Bronchial epithelial cell (primary cell): Measurements from ENCODE around the gene CNNM4. TPM values are rescaled to one million over a fixed set of nuclear protein-coding genes. Genes with fewer than 3 reads are reported as not detected.

Source experiments
- DNase-seq: peaks from one replicate; pipeline ENCODE4 v3.0.0-alpha.2; 2010; ENCODE audit warnings: low read depth
- FAIRE-seq: peaks from 2 replicates; lab custom pipeline; 2011; peaks lifted over from hg19 to GRCh38; lab: Jason Lieb, UNC
- H3K27me3 ChIP-seq: 2 replicates; pipeline ENCODE4 v1.5.1; 2011; ENCODE audit warnings: low read length; ENCODE audit not compliant: control insufficient read depth, insufficient read depth
- H3K36me3 ChIP-seq: 2 replicates; pipeline ENCODE4 v1.5.1; 2011; ENCODE audit warnings: low read length; ENCODE audit not compliant: control insufficient read depth, insufficient read depth
- H3K4me3 ChIP-seq: 2 replicates; pipeline ENCODE4 v1.5.1; 2011; ENCODE audit warnings: mild to moderate bottlenecking, low read depth, low read length, control low read depth
- CTCF ChIP-seq: IDR thresholded peaks from 2 replicates; pipeline ENCODE4 v1.5.1; 2011; ENCODE audit warnings: mild to moderate bottlenecking, moderate library complexity, low read length, control low read depth, inconsistent platforms; ENCODE audit not compliant: insufficient read depth, severe bottlenecking
- total RNA-seq: library from RNA; depleted of rRNA; stranded (reverse); fragments of >200 nt; gene quantifications from 2 replicates; pipeline ENCODE4 v1.2.1, GENCODE V29; 2014

The CNNM4 gene
- total RNA-seq, 1 donor from 2014 or later: 3.4 TPM

GRCh38 chr2:96815326-96816126 lies 54.8 kb downstream of the CNNM4 start:
- Histone ChIP-seq H3K4me3 (peak overlapping the region; percentile 39), H3K27me3 (no peaks in the 10 kb centered on the region), H3K36me3 (no peaks in the 10 kb centered on the region)
- TF ChIP-seq CTCF: no peak
- DNase-seq (peak; percentile 25), FAIRE-seq (no peak)

GRCh38 chr2:96816127-96816835 lies 55.6 kb downstream of the CNNM4 start, which contains the start of gene CNNM3:
Gene CNNM3 (plus strand): TSS chr2:96816268. CDS start chr2:96816278, 10 bp downstream.
- Histone ChIP-seq H3K36me3 (no peaks in the 10 kb centered on the region), H3K27me3 (no peaks in the 10 kb centered on the region), H3K4me3 (peak within 1 kb of the TSS; percentile 39)
- peak; percentile 69 for TF ChIP-seq CTCF
- FAIRE-seq (no peak), DNase-seq (peak; percentile 77)

- no peaks in the 10 kb centered on the region for H3K27me3 ChIP-seq
- H3K4me3 ChIP-seq: peak overlapping the region; percentile 39
- no peaks in the 10 kb centered on the region for H3K36me3 ChIP-seq
- DNase-seq (no peak), FAIRE-seq (no peak)
- TF ChIP-seq CTCF: no peak
These were observed 56.4 kb downstream of the CNNM4 start for GRCh38 chr2:96816836-96817702.

GRCh38 chr2:96817882-96818281 lies 57.2 kb downstream of the CNNM4 start:
- DNase-seq: no peak
- Histone ChIP-seq H3K36me3 (peaks cover 1% of the 10 kb centered on the region), H3K27me3 (no peaks in the 10 kb centered on the region), H3K4me3 (no peak overlapping the region)
- FAIRE-seq: no peak
- no peak for TF ChIP-seq CTCF

GRCh38 chr2:96819128-96819875 lies 58.6 kb downstream of the CNNM4 start:
- no peak for FAIRE-seq
- no peaks in the 10 kb centered on the region for H3K27me3 ChIP-seq
- TF ChIP-seq CTCF: no peak
- peak; percentile 20 for DNase-seq
- no peak overlapping the region for H3K4me3 ChIP-seq
- peaks cover 1% of the 10 kb centered on the region for H3K36me3 ChIP-seq
